SU-DHL-6 (cell line): ENCODE results near the gene KCNK13.

Source experiments
- EZH2phosphoT487 ChIP-seq: fragments of 200-600 bp; sonication (generic), shearing (Covaris generic); conservative IDR thresholded peaks from 2 replicates; pipeline ENCODE4 v1.6.1; 2018; ENCODE audit warnings: mild to moderate bottlenecking, antibody characterized with exemption, low read length, moderate library complexity, mixed read lengths
- TF ChIP-seq, protein P1 (sequence below): fragments of 200-600 bp; sonication (generic); IDR thresholded peaks from one replicate; pipeline ENCODE4 v1.5.1; 2017; ENCODE audit warnings: antibody characterized with exemption, mild to moderate bottlenecking, low read length, moderate library complexity; ENCODE audit not compliant: insufficient read depth, poor library complexity, severe bottlenecking

DNA sequence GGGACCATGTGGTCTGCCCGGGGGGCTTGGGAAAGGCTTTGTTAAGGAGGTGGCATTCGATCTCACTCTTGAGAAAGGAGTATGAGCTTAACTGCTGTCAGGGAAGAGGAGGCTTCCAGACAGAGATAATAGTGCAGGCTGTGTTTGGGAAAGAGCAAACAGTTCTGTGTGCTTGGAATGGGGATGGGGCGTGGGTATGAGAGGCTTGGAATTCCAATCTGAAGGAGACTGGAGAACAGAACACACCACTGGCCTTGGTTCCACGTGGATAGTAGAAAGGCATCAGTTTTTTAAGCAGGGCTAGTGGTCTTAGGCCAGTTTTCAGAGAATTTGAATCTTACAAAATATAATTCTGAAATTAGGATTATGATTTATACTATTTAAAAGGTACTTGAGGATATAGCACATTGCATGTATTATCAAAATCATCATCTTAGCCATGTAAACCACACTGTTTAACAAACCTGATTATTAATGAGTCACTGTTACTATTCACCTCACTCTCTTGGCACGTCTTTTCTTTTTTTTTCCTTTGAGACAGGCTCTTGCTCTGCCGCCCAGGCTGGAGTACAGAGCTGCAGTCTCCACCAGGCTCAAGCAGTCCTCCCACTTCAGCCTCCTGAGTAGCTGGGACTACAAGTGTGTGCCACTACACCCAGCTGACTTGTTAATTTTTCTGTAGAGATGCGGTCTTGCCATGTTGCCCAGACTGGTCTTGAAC is 38.5 kb upstream of the KCNK13 start:
- TF ChIP-seq, protein P1, sequence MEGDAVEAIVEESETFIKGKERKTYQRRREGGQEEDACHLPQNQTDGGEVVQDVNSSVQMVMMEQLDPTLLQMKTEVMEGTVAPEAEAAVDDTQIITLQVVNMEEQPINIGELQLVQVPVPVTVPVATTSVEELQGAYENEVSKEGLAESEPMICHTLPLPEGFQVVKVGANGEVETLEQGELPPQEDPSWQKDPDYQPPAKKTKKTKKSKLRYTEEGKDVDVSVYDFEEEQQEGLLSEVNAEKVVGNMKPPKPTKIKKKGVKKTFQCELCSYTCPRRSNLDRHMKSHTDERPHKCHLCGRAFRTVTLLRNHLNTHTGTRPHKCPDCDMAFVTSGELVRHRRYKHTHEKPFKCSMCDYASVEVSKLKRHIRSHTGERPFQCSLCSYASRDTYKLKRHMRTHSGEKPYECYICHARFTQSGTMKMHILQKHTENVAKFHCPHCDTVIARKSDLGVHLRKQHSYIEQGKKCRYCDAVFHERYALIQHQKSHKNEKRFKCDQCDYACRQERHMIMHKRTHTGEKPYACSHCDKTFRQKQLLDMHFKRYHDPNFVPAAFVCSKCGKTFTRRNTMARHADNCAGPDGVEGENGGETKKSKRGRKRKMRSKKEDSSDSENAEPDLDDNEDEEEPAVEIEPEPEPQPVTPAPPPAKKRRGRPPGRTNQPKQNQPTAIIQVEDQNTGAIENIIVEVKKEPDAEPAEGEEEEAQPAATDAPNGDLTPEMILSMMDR: no peak
- no peak for TF ChIP-seq EZH2phosphoT487
